GM23338 (cell line): ENCODE measurements around the gene PLXNA2.

Source experiments
- CREB1 ChIP-seq: fragments of 250-450 bp; sonication (Bioruptor Pico); IDR thresholded peaks from 2 replicates; pipeline ENCODE4 v1.5.0; 2020; ENCODE audit warnings: low read depth, mild to moderate bottlenecking, moderate library complexity
- EZH2 ChIP-seq: fragments of 200-600 bp; sonication (generic); IDR thresholded peaks from one replicate; pipeline ENCODE4 v1.8.0; 2017; ENCODE audit warnings: antibody characterized with exemption, mild to moderate bottlenecking, low read depth; ENCODE audit not compliant: unreplicated experiment
- EZH2phosphoT487 ChIP-seq: fragments of 200-600 bp; sonication (generic); IDR thresholded peaks from one replicate; pipeline ENCODE4 v1.8.1; 2018; ENCODE audit warnings: antibody characterized with exemption; ENCODE audit not compliant: unreplicated experiment
- JUNB ChIP-seq: IDR thresholded peaks from one replicate; pipeline ENCODE4 v1.6.1; 2016; ENCODE audit warnings: antibody characterized with exemption; ENCODE audit not compliant: unreplicated experiment
- POLR2AphosphoS5 ChIP-seq: IDR thresholded peaks from 2 replicates; pipeline ENCODE4 v1.6.1; 2016; ENCODE audit warnings: antibody characterized with exemption, low read depth
- STAT1 ChIP-seq: IDR thresholded peaks from one replicate; pipeline ENCODE4 v1.6.1; 2016; ENCODE audit warnings: antibody characterized with exemption; ENCODE audit not compliant: unreplicated experiment
- ZNF114 ChIP-seq: fragments of 250-450 bp; sonication (Bioruptor Pico); IDR thresholded peaks from 2 replicates; pipeline ENCODE4 v1.5.0; 2020; ENCODE audit warnings: mild to moderate bottlenecking, moderate library complexity
- TF ChIP-seq, protein P1 (sequence below), 2 experiments: fragments of 200-600 bp in 1 of 2; sonication (generic) in 1 of 2; conservative IDR thresholded peaks; 2 replicates each; pipeline versions ENCODE4 v1.5.1 to v1.6.1; 2016 to 2017; ENCODE audit warnings: antibody characterized with exemption in 2 of 2, low read depth in 2 of 2, mild to moderate bottlenecking in 2 of 2, moderate library complexity in 1 of 2
- TF ChIP-seq, protein P2 (sequence below): IDR thresholded peaks from one replicate; pipeline ENCODE4 v1.6.1; 2018; ENCODE audit warnings: antibody characterized with exemption; ENCODE audit not compliant: unreplicated experiment
- TF ChIP-seq, protein P3 (sequence below): IDR thresholded peaks from 2 replicates; pipeline ENCODE4 v1.6.1; 2016; ENCODE audit warnings: antibody characterized with exemption

DNA sequence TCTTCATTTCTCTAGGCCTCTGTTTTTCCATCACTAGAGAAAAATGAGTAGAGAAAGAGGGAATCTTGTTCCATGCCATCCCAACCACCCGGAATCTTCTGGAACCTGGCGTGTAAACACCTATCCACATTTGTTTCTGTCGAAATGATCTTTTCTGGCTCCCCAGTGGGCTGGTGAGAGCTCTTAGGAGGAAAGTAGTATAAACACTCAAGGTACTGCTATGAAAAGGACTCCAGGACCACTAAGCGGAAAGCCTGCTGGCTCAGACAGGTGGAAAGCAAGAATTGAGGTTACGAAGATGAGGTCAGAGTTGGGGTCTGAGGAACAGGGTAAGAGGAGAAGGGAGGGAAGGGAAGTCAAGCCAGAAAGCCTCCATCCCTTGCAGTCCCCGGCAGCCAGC lies 90.8 kb downstream of the PLXNA2 start:
- TF ChIP-seq CREB1 (CRISPR knock-in tag) (no peak), EZH2 (no peak), POLR2AphosphoS5 (no peak), EZH2phosphoT487 (no peak), STAT1 (no peak), JUNB (no peak), ZNF114 (CRISPR knock-in tag) (no peak)
- TF ChIP-seq, protein P1, sequence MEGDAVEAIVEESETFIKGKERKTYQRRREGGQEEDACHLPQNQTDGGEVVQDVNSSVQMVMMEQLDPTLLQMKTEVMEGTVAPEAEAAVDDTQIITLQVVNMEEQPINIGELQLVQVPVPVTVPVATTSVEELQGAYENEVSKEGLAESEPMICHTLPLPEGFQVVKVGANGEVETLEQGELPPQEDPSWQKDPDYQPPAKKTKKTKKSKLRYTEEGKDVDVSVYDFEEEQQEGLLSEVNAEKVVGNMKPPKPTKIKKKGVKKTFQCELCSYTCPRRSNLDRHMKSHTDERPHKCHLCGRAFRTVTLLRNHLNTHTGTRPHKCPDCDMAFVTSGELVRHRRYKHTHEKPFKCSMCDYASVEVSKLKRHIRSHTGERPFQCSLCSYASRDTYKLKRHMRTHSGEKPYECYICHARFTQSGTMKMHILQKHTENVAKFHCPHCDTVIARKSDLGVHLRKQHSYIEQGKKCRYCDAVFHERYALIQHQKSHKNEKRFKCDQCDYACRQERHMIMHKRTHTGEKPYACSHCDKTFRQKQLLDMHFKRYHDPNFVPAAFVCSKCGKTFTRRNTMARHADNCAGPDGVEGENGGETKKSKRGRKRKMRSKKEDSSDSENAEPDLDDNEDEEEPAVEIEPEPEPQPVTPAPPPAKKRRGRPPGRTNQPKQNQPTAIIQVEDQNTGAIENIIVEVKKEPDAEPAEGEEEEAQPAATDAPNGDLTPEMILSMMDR (conservative IDR thresholded peaks at IDR 0.05; ENCODE audit: low read depth in 2 of 2), result no peak
- TF ChIP-seq, protein P2, sequence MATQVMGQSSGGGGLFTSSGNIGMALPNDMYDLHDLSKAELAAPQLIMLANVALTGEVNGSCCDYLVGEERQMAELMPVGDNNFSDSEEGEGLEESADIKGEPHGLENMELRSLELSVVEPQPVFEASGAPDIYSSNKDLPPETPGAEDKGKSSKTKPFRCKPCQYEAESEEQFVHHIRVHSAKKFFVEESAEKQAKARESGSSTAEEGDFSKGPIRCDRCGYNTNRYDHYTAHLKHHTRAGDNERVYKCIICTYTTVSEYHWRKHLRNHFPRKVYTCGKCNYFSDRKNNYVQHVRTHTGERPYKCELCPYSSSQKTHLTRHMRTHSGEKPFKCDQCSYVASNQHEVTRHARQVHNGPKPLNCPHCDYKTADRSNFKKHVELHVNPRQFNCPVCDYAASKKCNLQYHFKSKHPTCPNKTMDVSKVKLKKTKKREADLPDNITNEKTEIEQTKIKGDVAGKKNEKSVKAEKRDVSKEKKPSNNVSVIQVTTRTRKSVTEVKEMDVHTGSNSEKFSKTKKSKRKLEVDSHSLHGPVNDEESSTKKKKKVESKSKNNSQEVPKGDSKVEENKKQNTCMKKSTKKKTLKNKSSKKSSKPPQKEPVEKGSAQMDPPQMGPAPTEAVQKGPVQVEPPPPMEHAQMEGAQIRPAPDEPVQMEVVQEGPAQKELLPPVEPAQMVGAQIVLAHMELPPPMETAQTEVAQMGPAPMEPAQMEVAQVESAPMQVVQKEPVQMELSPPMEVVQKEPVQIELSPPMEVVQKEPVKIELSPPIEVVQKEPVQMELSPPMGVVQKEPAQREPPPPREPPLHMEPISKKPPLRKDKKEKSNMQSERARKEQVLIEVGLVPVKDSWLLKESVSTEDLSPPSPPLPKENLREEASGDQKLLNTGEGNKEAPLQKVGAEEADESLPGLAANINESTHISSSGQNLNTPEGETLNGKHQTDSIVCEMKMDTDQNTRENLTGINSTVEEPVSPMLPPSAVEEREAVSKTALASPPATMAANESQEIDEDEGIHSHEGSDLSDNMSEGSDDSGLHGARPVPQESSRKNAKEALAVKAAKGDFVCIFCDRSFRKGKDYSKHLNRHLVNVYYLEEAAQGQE, result no peak
- TF ChIP-seq, protein P3, sequence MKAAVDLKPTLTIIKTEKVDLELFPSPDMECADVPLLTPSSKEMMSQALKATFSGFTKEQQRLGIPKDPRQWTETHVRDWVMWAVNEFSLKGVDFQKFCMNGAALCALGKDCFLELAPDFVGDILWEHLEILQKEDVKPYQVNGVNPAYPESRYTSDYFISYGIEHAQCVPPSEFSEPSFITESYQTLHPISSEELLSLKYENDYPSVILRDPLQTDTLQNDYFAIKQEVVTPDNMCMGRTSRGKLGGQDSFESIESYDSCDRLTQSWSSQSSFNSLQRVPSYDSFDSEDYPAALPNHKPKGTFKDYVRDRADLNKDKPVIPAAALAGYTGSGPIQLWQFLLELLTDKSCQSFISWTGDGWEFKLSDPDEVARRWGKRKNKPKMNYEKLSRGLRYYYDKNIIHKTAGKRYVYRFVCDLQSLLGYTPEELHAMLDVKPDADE, result no peak
